HepG2 (cell line): ENCODE results near the gene CENPP. TPM values are rescaled to one million over a fixed set of nuclear protein-coding genes. Genes with fewer than 3 reads are reported as not detected.
A peak's percentile ranks its signal among the peaks of the same experiment; 100 is the strongest.

Experiments
- CREM ChIP-seq, 2 experiments: sonication (generic) in 1 of 2; formaldehyde crosslinking in 1 of 2; IDR thresholded peaks; 2 replicates each; pipeline versions ENCODE4 v1.4.0 to v1.6.1; 2016 to 2020; ENCODE audit warnings: antibody characterized with exemption in 1 of 2, mild to moderate bottlenecking in 1 of 2, missing genetic modification reagents in 1 of 2
- FIP1L1 ChIP-seq: fragments of 200-400 bp; formaldehyde crosslinking; IDR thresholded peaks from 2 replicates; pipeline ENCODE4 v1.6.1; 2018; ENCODE audit warnings: low read depth, mild to moderate bottlenecking, low read length, moderate library complexity, borderline replicate concordance; ENCODE audit not compliant: insufficient read depth
- RARG ChIP-seq: sonication (generic); formaldehyde crosslinking; IDR thresholded peaks from 2 replicates; pipeline ENCODE4 v1.4.0; 2020; ENCODE audit warnings: low read depth, mild to moderate bottlenecking, missing genetic modification reagents
- SAP130 ChIP-seq: IDR thresholded peaks from 2 replicates; pipeline ENCODE4 v1.6.1; 2016; ENCODE audit warnings: low read depth
- TEF ChIP-seq: sonication (generic); formaldehyde crosslinking; IDR thresholded peaks from 2 replicates; pipeline ENCODE4 v1.5.0; 2020; ENCODE audit warnings: missing genetic modification reagents
- ZEB1 ChIP-seq: IDR thresholded peaks from 2 replicates; pipeline ENCODE4 v1.6.1; 2012; ENCODE audit warnings: mild to moderate bottlenecking, low read depth, inconsistent platforms; ENCODE audit not compliant: insufficient replicate concordance
- ZNF687 ChIP-seq: sonication (generic); formaldehyde crosslinking; IDR thresholded peaks from 2 replicates; pipeline ENCODE4 v1.5.1; 2020; ENCODE audit warnings: mild to moderate bottlenecking, missing genetic modification reagents, moderate library complexity
- ZSCAN30 ChIP-seq: sonication (generic); formaldehyde crosslinking; IDR thresholded peaks from 2 replicates; pipeline ENCODE4 v1.5.0; 2020; ENCODE audit warnings: mild to moderate bottlenecking, missing genetic modification reagents
- polyA plus RNA-seq, 8 experiments: library from polyadenylated mRNA; depleted of rRNA in 3 of 8; stranded (reverse) in 7 of 8; unstranded in 1 of 8; fragments of >200 nt; fragmentation: Illumina TruSeq in 4 of 8; extraction: Trizol in 4 of 8; gene quantifications; 2 replicates each; pipeline versions ENCODE4 v1.2.1 to v1.2.3, GENCODE V29; 2011 to 2016; ENCODE audit warnings: low read depth in 4 of 8, missing spikeins in 1 of 8, mixed read lengths in 1 of 8; ENCODE audit not compliant: insufficient read depth in 1 of 8
- total RNA-seq, 5 experiments: library from RNA; depleted of rRNA; stranded (reverse); fragments of >200 nt; fragmentation: Illumina TruSeq; extraction: Trizol; gene quantifications; 2 replicates each; pipeline ENCODE4 v1.2.3, GENCODE V29; 2016; ENCODE audit warnings: low read depth in 1 of 5
- TF ChIP-seq, protein P1 (sequence below): sonication (generic); formaldehyde crosslinking; IDR thresholded peaks from 2 replicates; pipeline ENCODE4 v1.5.0; 2020; ENCODE audit warnings: mild to moderate bottlenecking, missing genetic modification reagents

CENPP gene
- total and polyA plus RNA-seq, 2 of the 13 experiments (the other 11 are each of a cell fraction or from before 2014, with no cell fraction given): 2.0 to 11.4 TPM

DNA sequence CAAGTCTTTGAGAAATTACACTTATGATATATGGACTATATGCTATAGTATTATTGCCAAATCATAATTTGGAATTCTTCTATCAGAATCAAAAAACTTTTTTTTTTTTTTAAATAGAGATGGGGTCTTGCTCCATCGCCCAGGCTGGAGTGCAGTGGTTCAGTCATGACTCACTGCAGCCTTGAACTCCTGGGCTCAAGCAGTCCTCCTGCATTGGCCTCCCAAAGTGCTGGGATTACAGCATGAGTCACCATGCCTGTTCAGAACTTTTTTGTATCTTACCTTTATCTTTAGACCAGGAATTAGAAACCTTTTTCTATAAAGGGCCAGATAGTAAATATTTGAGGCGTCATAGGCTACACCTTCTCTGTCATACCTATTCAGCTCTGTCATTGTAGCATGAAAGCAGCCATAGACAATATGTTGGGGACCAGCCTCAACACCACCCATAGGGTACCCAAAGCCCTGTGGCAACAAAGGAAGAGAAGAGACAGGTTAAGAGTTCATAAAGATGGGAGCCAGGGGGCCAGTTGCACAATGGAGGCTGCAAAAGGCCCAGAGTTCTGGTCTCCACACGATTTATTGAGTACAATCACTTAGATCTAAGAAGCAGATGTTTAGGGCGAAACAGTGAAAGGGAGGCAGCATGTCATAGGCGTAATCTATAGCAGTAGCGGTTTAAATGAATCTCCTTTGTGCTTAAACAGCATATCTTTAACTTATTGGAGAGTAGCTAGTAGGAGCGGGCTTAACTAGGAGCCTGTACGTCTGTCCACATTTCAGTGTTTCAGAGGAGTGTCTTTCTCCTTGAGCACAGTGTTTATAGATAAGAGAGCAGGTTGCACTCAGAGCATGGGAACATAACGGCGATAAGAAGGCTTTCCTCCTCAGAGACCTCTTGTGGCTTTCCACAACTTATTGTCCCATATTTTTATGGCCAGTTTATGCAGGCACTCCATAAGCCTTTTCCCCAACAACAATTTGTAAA is 197.5 kb downstream of the CENPP start (continued):
- no peak for TF ChIP-seq CREM (IDR thresholded peaks at IDR 0.05)
- no peak for TF ChIP-seq CREM (CRISPR knock-in tag; IDR thresholded peaks at IDR 0.05)
- TF ChIP-seq FIP1L1: no peak
- no peak for TF ChIP-seq TEF (CRISPR knock-in tag)
- TF ChIP-seq RARG: no peak
- TF ChIP-seq, protein P1, sequence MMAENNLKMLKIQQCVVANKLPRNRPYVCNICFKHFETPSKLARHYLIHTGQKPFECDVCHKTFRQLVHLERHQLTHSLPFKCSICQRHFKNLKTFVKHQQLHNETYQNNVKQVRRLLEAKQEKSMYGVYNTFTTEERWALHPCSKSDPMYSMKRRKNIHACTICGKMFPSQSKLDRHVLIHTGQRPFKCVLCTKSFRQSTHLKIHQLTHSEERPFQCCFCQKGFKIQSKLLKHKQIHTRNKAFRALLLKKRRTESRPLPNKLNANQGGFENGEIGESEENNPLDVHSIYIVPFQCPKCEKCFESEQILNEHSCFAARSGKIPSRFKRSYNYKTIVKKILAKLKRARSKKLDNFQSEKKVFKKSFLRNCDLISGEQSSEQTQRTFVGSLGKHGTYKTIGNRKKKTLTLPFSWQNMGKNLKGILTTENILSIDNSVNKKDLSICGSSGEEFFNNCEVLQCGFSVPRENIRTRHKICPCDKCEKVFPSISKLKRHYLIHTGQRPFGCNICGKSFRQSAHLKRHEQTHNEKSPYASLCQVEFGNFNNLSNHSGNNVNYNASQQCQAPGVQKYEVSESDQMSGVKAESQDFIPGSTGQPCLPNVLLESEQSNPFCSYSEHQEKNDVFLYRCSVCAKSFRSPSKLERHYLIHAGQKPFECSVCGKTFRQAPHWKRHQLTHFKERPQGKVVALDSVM (CRISPR knock-in tag): peak; percentile 90
- no peak for TF ChIP-seq ZNF687 (CRISPR knock-in tag)
- no peak for TF ChIP-seq SAP130 (CRISPR knock-in tag)
- no peak for TF ChIP-seq ZEB1
- TF ChIP-seq ZSCAN30 (CRISPR knock-in tag): no peak
